K562 (cell line): Measurements from ENCODE around the gene SYNM. TPM values are rescaled to one million over a fixed set of nuclear protein-coding genes. Genes with fewer than 3 reads are reported as not detected.

Experiments
- ATAC-seq: fragments of 200-7000 bp; cut with Tn5 transposase; 3 replicates; pipeline ENCODE4 v1.9.1; 2020; ENCODE audit warnings: moderate library complexity
- BruUV-seq: library from RNA; stranded (reverse); fragments of 400-500 nt; replicated peaks from 2 replicates; lab custom pipeline; 2021; lab: Mats Ljungman, UMichigan
- CTCF ChIA-PET: fragments of 300-600 bp; formaldehyde crosslinking; extraction: SDS; loops from one replicate; lab custom pipeline; 2021; ENCODE audit warnings: low intra/inter-chr PET ratio; lab: Yijun Ruan, JAX
- POLR2A ChIA-PET: fragments of 300-600, 350-650 bp; sonication (Branson Sonifier 250); formaldehyde crosslinking; extraction: SDS; loops from one replicate; lab custom pipeline; 2021; ENCODE audit warnings: antibody characterized with exemption, inconsistent platforms; lab: Yijun Ruan, JAX
- DNase-seq, 4 experiments: peaks; one replicate each; pipeline versions ENCODE4 v3.0.0 to v3.0.0-alpha.2; 2011 to 2018; ENCODE audit warnings: low spot score in 3 of 4, mixed read lengths in 3 of 4; ENCODE audit errors: extremely low read depth in 1 of 4
- FAIRE-seq: peaks from 2 replicates; lab custom pipeline; 2011; peaks lifted over from hg19 to GRCh38; lab: Jason Lieb, UNC
- H2AFZ ChIP-seq: 2 replicates; pipeline ENCODE4 v1.6.0; 2011; ENCODE audit warnings: low read depth, low read length, control low read depth, inconsistent platforms
- H3K27ac ChIP-seq: fragments of 200-600 bp; 3 replicates; pipeline ENCODE4 v1.8.0; 2011; ENCODE audit warnings: low read depth, mild to moderate bottlenecking, control low read depth, inconsistent platforms, low read length, moderate library complexity, mixed read lengths; ENCODE audit errors: extremely low read depth
- H3K27me3 ChIP-seq, 2 experiments: fragments of 300-600 bp in 1 of 2; 2 replicates in 1 of 2; 3 replicates in 1 of 2; pipeline versions ENCODE4 v1.6.0 to v1.8.0; 2011; ENCODE audit warnings: inconsistent platforms in 2 of 2, low read length in 2 of 2, mild to moderate bottlenecking in 1 of 2, mixed read lengths in 1 of 2, moderate library complexity in 1 of 2; ENCODE audit not compliant: control insufficient read depth in 2 of 2, insufficient read depth in 2 of 2
- H3K36me3 ChIP-seq: fragments of 300-600 bp; 3 replicates; pipeline ENCODE4 v1.8.0; 2011; ENCODE audit warnings: mild to moderate bottlenecking, low read length, inconsistent platforms; ENCODE audit not compliant: control insufficient read depth, insufficient read depth
- H3K4me1 ChIP-seq, 2 experiments: fragments of 200-600 bp in 1 of 2; replicated peaks in 1 of 2; 2 replicates in 1 of 2; 3 replicates in 1 of 2; pipeline versions ENCODE4 v1.5.1 to v1.8.0; 2011; ENCODE audit warnings: inconsistent platforms in 2 of 2, low read length in 2 of 2, mild to moderate bottlenecking in 1 of 2, mixed read lengths in 1 of 2, moderate library complexity in 1 of 2; ENCODE audit not compliant: control insufficient read depth in 2 of 2, insufficient read depth in 2 of 2
- H3K4me2 ChIP-seq: 2 replicates; pipeline ENCODE4 v1.6.1; 2011; ENCODE audit warnings: low read length, control low read depth, inconsistent platforms, mixed read lengths; ENCODE audit not compliant: insufficient read depth
- H3K4me3 ChIP-seq: fragments of 200-600 bp; sonication (generic), shearing (Covaris generic); 2 replicates; pipeline ENCODE4 v1.5.1; 2016; ENCODE audit warnings: control low read depth, inconsistent platforms
- H3K79me2 ChIP-seq: fragments of 200-600 bp; 3 replicates; pipeline ENCODE4 v1.8.0; 2011; ENCODE audit warnings: low read length, inconsistent platforms; ENCODE audit not compliant: control insufficient read depth, insufficient read depth
- H3K9ac ChIP-seq, 2 experiments: 2 replicates each; pipeline versions ENCODE4 v1.6.0 to v1.6.1; 2011; ENCODE audit warnings: low read depth in 2 of 2, low read length in 2 of 2, control low read depth in 1 of 2, inconsistent platforms in 1 of 2, mild to moderate bottlenecking in 1 of 2, mixed read lengths in 1 of 2; ENCODE audit not compliant: insufficient read depth in 1 of 2
- H3K9me1 ChIP-seq: one replicate; pipeline ENCODE4 v1.6.0; 2011; ENCODE audit warnings: inconsistent platforms, mild to moderate bottlenecking, low read length, moderate library complexity; ENCODE audit not compliant: control insufficient read depth, insufficient read depth
- H3K9me3 ChIP-seq: replicated peaks from 2 replicates; pipeline ENCODE4 v1.5.1; 2011; ENCODE audit warnings: low read depth, low read length, inconsistent platforms; ENCODE audit not compliant: control insufficient read depth, insufficient read depth
- H4K20me1 ChIP-seq: replicated peaks from 2 replicates; pipeline ENCODE4 v1.6.1; 2011; ENCODE audit warnings: low read length, inconsistent platforms, mixed read lengths; ENCODE audit not compliant: control insufficient read depth, insufficient read depth
- BDP1 ChIP-seq: IDR thresholded peaks from 3 replicates; pipeline ENCODE4 v1.6.1; 2011; ENCODE audit not compliant: insufficient read length, insufficient read depth
- CAMTA2 ChIP-seq: fragments of 250-450 bp; sonication (Bioruptor Pico); conservative IDR thresholded peaks from 2 replicates; pipeline ENCODE4 v1.5.1; 2022
- CEBPB ChIP-seq: fragments of 450-650 bp; IDR thresholded peaks from 2 replicates; pipeline ENCODE4 v1.6.1; 2016; ENCODE audit warnings: missing genetic modification characterization, missing compliant biosample characterization
- HDAC1 ChIP-seq, 2 experiments: fragments of 450-650 bp; IDR thresholded peaks; 2 replicates each; pipeline ENCODE4 v1.6.1; 2016 to 2017; ENCODE audit warnings: inconsistent platforms in 1 of 2, mild to moderate bottlenecking in 1 of 2, moderate library complexity in 1 of 2
- HMBOX1 ChIP-seq: sonication (generic); IDR thresholded peaks from 2 replicates; pipeline ENCODE4 v1.6.1; 2016
- KLF6 ChIP-seq: fragments of 250-450 bp; sonication (Bioruptor Pico); IDR thresholded peaks from 2 replicates; pipeline ENCODE4 v1.4.0; 2020; ENCODE audit warnings: mild to moderate bottlenecking, moderate library complexity, borderline replicate concordance
- MYC ChIP-seq, 2 experiments: fragments of 250-450 bp in 1 of 2; sonication (Bioruptor Pico) in 1 of 2; IDR thresholded peaks; 2 replicates each; pipeline versions ENCODE4 v1.5.1 to v1.6.1; 2012 to 2021; ENCODE audit warnings: low read depth in 2 of 2, borderline replicate concordance in 1 of 2, improper control_type of control experiment in 1 of 2, low read length in 1 of 2, mild to moderate bottlenecking in 1 of 2, moderate library complexity in 1 of 2
- RAD51 ChIP-seq: fragments of 450-650 bp; IDR thresholded peaks from 2 replicates; pipeline ENCODE4 v1.7.1; 2016; ENCODE audit warnings: low read depth, mild to moderate bottlenecking, borderline replicate concordance
- SP1 ChIP-seq: sonication (generic); formaldehyde crosslinking; IDR thresholded peaks from 2 replicates; pipeline ENCODE4 v1.8.1; 2022; ENCODE audit warnings: mild to moderate bottlenecking, missing genetic modification reagents
- TFAP4 ChIP-seq: sonication (generic); formaldehyde crosslinking; IDR thresholded peaks from 2 replicates; pipeline ENCODE4 v1.8.0; 2022; ENCODE audit warnings: missing genetic modification reagents, mild to moderate bottlenecking, moderate library complexity, borderline replicate concordance
- ZNF316 ChIP-seq: fragments of 450-650 bp; IDR thresholded peaks from 2 replicates; pipeline ENCODE4 v1.6.1; 2016
- ZNF354B ChIP-seq: fragments of 250-450 bp; sonication (Bioruptor Pico); IDR thresholded peaks from 2 replicates; pipeline ENCODE4 v1.4.0; 2020
- ZNF395 ChIP-seq: fragments of 200-800 bp; sonication (Bioruptor generic); IDR thresholded peaks from 2 replicates; pipeline ENCODE4 v1.6.1; 2017; ENCODE audit warnings: missing genetic modification characterization, missing compliant biosample characterization
- ZNF584 ChIP-seq: fragments of 200-800 bp; sonication (Bioruptor generic); IDR thresholded peaks from 2 replicates; pipeline ENCODE4 v1.6.1; 2016; ENCODE audit warnings: low read depth, mild to moderate bottlenecking, missing genetic modification characterization, missing compliant biosample characterization
- ZNF695 ChIP-seq: fragments of 450-650 bp; formaldehyde crosslinking; IDR thresholded peaks from 2 replicates; pipeline ENCODE4 v1.4.0; 2020; ENCODE audit warnings: mild to moderate bottlenecking, moderate library complexity
- WGBS: fragments of 100-300 bp; shearing (Covaris generic); methylation state at CpG from one replicate; pipeline ENCODE4 v1.1.6; 2016; ENCODE audit warnings: low coverage, mixed read lengths; ENCODE audit not compliant: insufficient coverage; ENCODE audit errors: missing lambda C conversion rate; 5-methylcytosine and 5-hydroxymethylcytosine counted together
- in situ Hi-C: fragments of 300-500 bp; cut with MboI; formaldehyde crosslinking; loops from 4 replicates; pipeline ENCODE4 v1.15.0; 2018; ENCODE audit warnings: inconsistent platforms, mixed read lengths
- intact Hi-C: fragments of 100-400 bp; cut with micrococcal nuclease; formaldehyde crosslinking; loops from 2 replicates; pipeline ENCODE4 v1.14.2; 2022
- polyA plus RNA-seq, 8 experiments: library from polyadenylated mRNA; depleted of rRNA in 4 of 8; stranded (reverse) in 5 of 8; unstranded in 3 of 8; fragments of >200 nt; fragmentation: Nextera tagmentation in 2 of 8; fragmentation: Illumina TruSeq in 1 of 8; extraction: Ambion mirVana in 2 of 8; extraction: Trizol in 1 of 8; gene quantifications; 2 replicates each; pipeline versions ENCODE4 v1.2.1 to v1.2.3, GENCODE V29; 2011 to 2014; ENCODE audit warnings: inconsistent platforms in 1 of 8, missing spikeins in 1 of 8
- total RNA-seq, 7 experiments: library from RNA; depleted of rRNA in 6 of 7; stranded (reverse); fragments of >200 nt in 6 of 7; fragmentation: Illumina TruSeq in 2 of 7; extraction: Trizol in 2 of 7; gene quantifications; 2 replicates each; pipeline versions ENCODE4 v1.2.1 to v1.2.3, GENCODE V29; 2011 to 2021; ENCODE audit warnings: low replicate concordance in 1 of 7

SYNM gene
- total and polyA plus RNA-seq, 9 of the 15 experiments (the other 6 are each of a cell fraction or from before 2014, with no cell fraction given), result 0.01 to 0.42 (median 0.13) TPM

- POLR2A ChIA-PET, result interaction anchor here (0.6 kb wide), 1 partner anchor 57 kb away, joined by 4 read pairs; no protein-coding TSS in a partner anchor
- Histone ChIP-seq H3K9ac (no peak overlapping the region), H3K9me1 (no peaks in the 10 kb centered on the region), H4K20me1 (no peaks in the 10 kb centered on the region), H3K4me3 (no peak overlapping the region), H3K9me3 (no peaks in the 10 kb centered on the region), H3K4me2 (no peak overlapping the region), H3K4me1 (peaks cover 0 to 8% of the 10 kb centered on the region in 2 experiments; a peak in 2 of 5 replicates), H3K27me3 (peaks cover 3 to 24% of the 10 kb centered on the region in 2 experiments; a peak in 3 of 5 replicates), H3K36me3 (no peaks in the 10 kb centered on the region), H2AFZ (no peak overlapping the region), H3K27ac (no peak overlapping the region), H3K79me2 (no peaks in the 10 kb centered on the region)
- in situ Hi-C loops, result no loop called here
- 10% methylated on average over 21 of the region's 22 CpGs for WGBS
- intact Hi-C loops, result no loop called here
- TF ChIP-seq ZNF695 (CRISPR knock-in tag) (no peak), RAD51 (no peak), ZNF584 (CRISPR knock-in tag) (no peak), KLF6 (CRISPR knock-in tag) (no peak), TFAP4 (no peak), CAMTA2 (CRISPR knock-in tag) (no peak), HDAC1 (IDR thresholded peaks at IDR 0.05) (no peak), BDP1 (no peak), SP1 (no peak), ZNF354B (CRISPR knock-in tag) (no peak), HMBOX1 (no peak), CEBPB (tag) (no peak), ZNF395 (CRISPR knock-in tag) (no peak), MYC (IDR thresholded peaks at IDR 0.05; ENCODE audit: low read depth, low read length) (no peak), MYC (CRISPR knock-in tag; IDR thresholded peaks at IDR 0.05; ENCODE audit: borderline replicate concordance, low read depth) (no peak), ZNF316 (no peak)
- FAIRE-seq, result no peak
- DNase-seq, result no peak
- no peak for ATAC-seq
- BruUV-seq, result no TSS peak
- CTCF ChIA-PET, result no interaction called here
Observed at GRCh38 chr15:99118801-99119546, 14.1 kb downstream of the SYNM start.
